Measurements from ENCODE around the gene KRTAP9-8. TPM values are rescaled to one million over a fixed set of nuclear protein-coding genes. Genes with fewer than 3 reads are reported as not detected.

Gene KRTAP9-8
- total and polyA plus RNA-seq, 2 of the 4 experiments (the other 2 are of a cell fraction) = not detected

- Histone ChIP-seq H3K14ac (replicated peaks; ENCODE audit: low read depth, low read length) (peak overlapping the region; percentile 88), H3K4me3 (ENCODE audit: insufficient read depth, low read depth, low read length) (no peak overlapping the region), H3K23ac (ENCODE audit: low read depth, low read length) (peak overlapping the region; percentile 19), H3K4me1 (ENCODE audit: control insufficient read depth, insufficient read depth, low read length) (peaks cover 4% of the 10 kb centered on the region; the same call in 1 of the 2 replicates), H3K79me1 (ENCODE audit: low read depth in 1 of 2, low read length in 2 of 2) (no peaks in the 10 kb centered on the region), H3K27me3 (ENCODE audit: control insufficient read depth, insufficient read depth, low read length) (no peaks in the 10 kb centered on the region), H3K56ac (ENCODE audit: extremely low read depth, insufficient read depth, low read length) (peak overlapping the region; percentile 33), H2AK5ac (ENCODE audit: low read depth, low read length) (peak overlapping the region; percentile 88), H3K4ac (ENCODE audit: low read depth, low read length) (peak overlapping the region; percentile 80), H4K8ac (ENCODE audit: low read depth in 2 of 2, low read length in 2 of 2) (peak overlapping the region; percentile 26 to 79; a peak in 3 of 4 replicates), H2BK20ac (ENCODE audit: low read depth, low read length) (peak overlapping the region; percentile 81), H2BK15ac (ENCODE audit: low read depth, low read length) (peak overlapping the region; percentile 77; the same call in 1 of the 3 replicates), H3K18ac (ENCODE audit: low read depth, low read length) (peak overlapping the region; percentile 96; the same call in 1 of the 2 replicates), H2AFZ (replicated peaks; ENCODE audit: low read length, poor library complexity) (no peak overlapping the region), H2BK5ac (ENCODE audit: low read depth, low read length, poor library complexity, severe bottlenecking) (peak overlapping the region; percentile 71), H3K9me1 (ENCODE audit: insufficient read depth, low read length) (peaks cover 7% of the 10 kb centered on the region), H3K27ac (ENCODE audit: insufficient read depth, low read length) (peak overlapping the region; percentile 15; the same call in 1 of the 2 replicates), H4K20me1 (ENCODE audit: insufficient read depth, low read length) (no peaks in the 10 kb centered on the region), H3K9ac (ENCODE audit: low read depth, low read length) (peak overlapping the region; percentile 18; the same call in 1 of the 2 replicates), H4K5ac (ENCODE audit: low read depth, low read length) (peak overlapping the region; percentile 77; the same call in 1 of the 2 replicates), H2AK9ac (replicated peaks; ENCODE audit: low read depth, low read length, poor library complexity) (no peak overlapping the region), H3K4me2 (ENCODE audit: low read depth, low read length) (peak overlapping the region; percentile 46; the same call in 1 of the 2 replicates), H3K36me3 (ENCODE audit: control insufficient read depth, insufficient read depth, low read length) (no peaks in the 10 kb centered on the region), H4K91ac (ENCODE audit: insufficient read depth, low read depth, low read length) (peak overlapping the region; percentile 94), H3K9me3 (ENCODE audit: control insufficient read depth, insufficient read depth, low read length) (no peaks in the 10 kb centered on the region), H2BK120ac (ENCODE audit: low read depth, low read length) (peak overlapping the region; percentile 92)
- TF ChIP-seq RFX5 (IDR thresholded peaks at IDR 0.05; ENCODE audit: low read depth, low read length) = no peak
- TF ChIP-seq NFE2L2 (IDR thresholded peaks at IDR 0.05; ENCODE audit: low read depth, low read length) = no peak
- TF ChIP-seq, protein P1, sequence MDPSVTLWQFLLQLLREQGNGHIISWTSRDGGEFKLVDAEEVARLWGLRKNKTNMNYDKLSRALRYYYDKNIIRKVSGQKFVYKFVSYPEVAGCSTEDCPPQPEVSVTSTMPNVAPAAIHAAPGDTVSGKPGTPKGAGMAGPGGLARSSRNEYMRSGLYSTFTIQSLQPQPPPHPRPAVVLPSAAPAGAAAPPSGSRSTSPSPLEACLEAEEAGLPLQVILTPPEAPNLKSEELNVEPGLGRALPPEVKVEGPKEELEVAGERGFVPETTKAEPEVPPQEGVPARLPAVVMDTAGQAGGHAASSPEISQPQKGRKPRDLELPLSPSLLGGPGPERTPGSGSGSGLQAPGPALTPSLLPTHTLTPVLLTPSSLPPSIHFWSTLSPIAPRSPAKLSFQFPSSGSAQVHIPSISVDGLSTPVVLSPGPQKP (IDR thresholded peaks at IDR 0.05; ENCODE audit: borderline replicate concordance, low read depth, low read length) = no peak
- no peak for TF ChIP-seq RCOR1 (IDR thresholded peaks at IDR 0.05; ENCODE audit: insufficient replicate concordance, low read length)
- TF ChIP-seq SMC3 (IDR thresholded peaks at IDR 0.05; ENCODE audit: low read depth, low read length) = no peak
- TF ChIP-seq CEBPB (IDR thresholded peaks at IDR 0.05; ENCODE audit: low read depth, low read length) = no peak
- TF ChIP-seq, protein P2, sequence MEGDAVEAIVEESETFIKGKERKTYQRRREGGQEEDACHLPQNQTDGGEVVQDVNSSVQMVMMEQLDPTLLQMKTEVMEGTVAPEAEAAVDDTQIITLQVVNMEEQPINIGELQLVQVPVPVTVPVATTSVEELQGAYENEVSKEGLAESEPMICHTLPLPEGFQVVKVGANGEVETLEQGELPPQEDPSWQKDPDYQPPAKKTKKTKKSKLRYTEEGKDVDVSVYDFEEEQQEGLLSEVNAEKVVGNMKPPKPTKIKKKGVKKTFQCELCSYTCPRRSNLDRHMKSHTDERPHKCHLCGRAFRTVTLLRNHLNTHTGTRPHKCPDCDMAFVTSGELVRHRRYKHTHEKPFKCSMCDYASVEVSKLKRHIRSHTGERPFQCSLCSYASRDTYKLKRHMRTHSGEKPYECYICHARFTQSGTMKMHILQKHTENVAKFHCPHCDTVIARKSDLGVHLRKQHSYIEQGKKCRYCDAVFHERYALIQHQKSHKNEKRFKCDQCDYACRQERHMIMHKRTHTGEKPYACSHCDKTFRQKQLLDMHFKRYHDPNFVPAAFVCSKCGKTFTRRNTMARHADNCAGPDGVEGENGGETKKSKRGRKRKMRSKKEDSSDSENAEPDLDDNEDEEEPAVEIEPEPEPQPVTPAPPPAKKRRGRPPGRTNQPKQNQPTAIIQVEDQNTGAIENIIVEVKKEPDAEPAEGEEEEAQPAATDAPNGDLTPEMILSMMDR (conservative IDR thresholded peaks at IDR 0.05; ENCODE audit: low read depth, low read length) = no peak
- no peak for TF ChIP-seq FOS (IDR thresholded peaks at IDR 0.05; ENCODE audit: low read depth, low read length)
- TF ChIP-seq, protein P3, sequence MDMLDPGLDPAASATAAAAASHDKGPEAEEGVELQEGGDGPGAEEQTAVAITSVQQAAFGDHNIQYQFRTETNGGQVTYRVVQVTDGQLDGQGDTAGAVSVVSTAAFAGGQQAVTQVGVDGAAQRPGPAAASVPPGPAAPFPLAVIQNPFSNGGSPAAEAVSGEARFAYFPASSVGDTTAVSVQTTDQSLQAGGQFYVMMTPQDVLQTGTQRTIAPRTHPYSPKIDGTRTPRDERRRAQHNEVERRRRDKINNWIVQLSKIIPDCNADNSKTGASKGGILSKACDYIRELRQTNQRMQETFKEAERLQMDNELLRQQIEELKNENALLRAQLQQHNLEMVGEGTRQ (IDR thresholded peaks at IDR 0.05; ENCODE audit: low read depth, low read length) = no peak
- no peak for TF ChIP-seq BHLHE40 (IDR thresholded peaks at IDR 0.05; ENCODE audit: low read depth, low read length)
- TF ChIP-seq RAD21 (IDR thresholded peaks at IDR 0.05; ENCODE audit: low read length) = no peak
- TF ChIP-seq POLR2A (IDR thresholded peaks at IDR 0.05; ENCODE audit: low read depth, low read length) = no peak
- no peak for TF ChIP-seq MAZ (IDR thresholded peaks at IDR 0.05; ENCODE audit: borderline replicate concordance, low read depth, low read length)
- no peak for TF ChIP-seq CHD1 (IDR thresholded peaks at IDR 0.05; ENCODE audit: low read depth, low read length)
- no peak for TF ChIP-seq MXI1 (IDR thresholded peaks at IDR 0.05; ENCODE audit: borderline replicate concordance, low read depth, low read length)
- ChIA-PET CTCF (no interaction called here), POLR2A (ENCODE audit: unreplicated experiment) (no interaction called here)
- BruUV-seq (replicated peaks) = no TSS peak
- dilution Hi-C loops (cut with HindIII; ENCODE audit: low sequenced_read_pairs, unreplicated experiment) (no loop called here), in situ Hi-C loops (cut with MboI; ENCODE audit: low sequenced_read_pairs) (no loop called here), intact Hi-C loops (cut with micrococcal nuclease) (no loop called here)
- WGBS, 2 experiments (ENCODE audit: extremely low coverage in 2 of 2, insufficient read length in 1 of 2) = 80% methylated on average over 1 of the region's 3 CpGs; no CpG with 5 or more reads in 1 of the 2 experiments
- ATAC-seq (ENCODE audit: low read depth) (peak; percentile 76), DNase-seq (peak; percentile 41)
Measured at GRCh38 chr17:41284043-41284442, 46.2 kb downstream of the KRTAP9-8 start.
